ENCODE results near the gene SEPTIN10.
A peak's percentile ranks its signal among the peaks of the same experiment; 100 is the strongest.

SEPTIN10 gene

GRCh38 chr2:109512076-109512475 is 101.7 kb downstream of the SEPTIN10 start:
- Histone ChIP-seq H2BK5ac (ENCODE audit: low read length) (no peak overlapping the region), H3K4me2 (ENCODE audit: insufficient read depth, low read length, poor library complexity, severe bottlenecking) (no peak overlapping the region), H3K14ac (ENCODE audit: low read length) (no peak overlapping the region), H4K8ac (ENCODE audit: low read depth, low read length) (no peak overlapping the region), H2BK12ac (ENCODE audit: low read length) (no peak overlapping the region), H3K27ac (replicated peaks; ENCODE audit: low read length) (no peak overlapping the region), H3K18ac (ENCODE audit: low read length) (no peak overlapping the region), H2BK120ac (ENCODE audit: low read depth, low read length) (no peak overlapping the region), H3K79me1 (ENCODE audit: low read depth, low read length) (peaks cover 4% of the 10 kb centered on the region), H4K91ac (ENCODE audit: low read depth, low read length, poor library complexity) (no peak overlapping the region), H3K27me3 (ENCODE audit: control insufficient read depth in 3 of 3, insufficient read depth in 3 of 3, low read depth in 1 of 3, low read length in 3 of 3) (peaks cover 0 to 29% (median 0%) of the 10 kb centered on the region in 3 experiments), H3K23ac (ENCODE audit: low read depth, low read length, poor library complexity) (no peak overlapping the region), H3K9me3 (replicated peaks in 1 of 2; ENCODE audit: control insufficient read depth in 2 of 2, insufficient read depth in 1 of 2, low read depth in 1 of 2, low read length in 2 of 2) (peaks cover 2 to 5% of the 10 kb centered on the region in 2 donors), H3K4ac (ENCODE audit: low read length) (no peak overlapping the region), H2BK15ac (ENCODE audit: low read length) (no peak overlapping the region), H2AK5ac (ENCODE audit: low read depth, low read length) (peak overlapping the region; percentile 34), H2AFZ (ENCODE audit: low read length) (no peak overlapping the region), H3K4me1 (ENCODE audit: control insufficient read depth in 2 of 2, insufficient read depth in 1 of 2, low read depth in 1 of 2, low read length in 2 of 2) (no peaks in the 10 kb centered on the region), H3K9ac (ENCODE audit: low read depth, low read length, poor library complexity) (no peak overlapping the region), H3K36me3 (replicated peaks in 1 of 2; ENCODE audit: control insufficient read depth in 2 of 2, insufficient read depth in 2 of 2, low read length in 2 of 2) (no peaks in the 10 kb centered on the region), H3K4me3 (ENCODE audit: low read length in 2 of 2) (no peak overlapping the region)
- no CpG with 5 or more reads among the region's 5 CpGs for WGBS, 2 donors (ENCODE audit: extremely low coverage in 2 of 2, insufficient read length in 2 of 2, insufficient replicate concordance in 1 of 2)
- DNase-seq (ENCODE audit: low spot score), result no peak

- H3K9ac ChIP-seq (ENCODE audit: low read depth, low read length, poor library complexity), result peak overlapping the region; percentile 47
- H2AFZ ChIP-seq (ENCODE audit: low read length), result no peak overlapping the region
- H4K8ac ChIP-seq (ENCODE audit: low read depth, low read length), result no peak overlapping the region
- H3K4me2 ChIP-seq (ENCODE audit: insufficient read depth, low read length, poor library complexity, severe bottlenecking), result no peak overlapping the region
- no peak overlapping the region for H2AK5ac ChIP-seq (ENCODE audit: low read depth, low read length)
- no peak overlapping the region for H2BK120ac ChIP-seq (ENCODE audit: low read depth, low read length)
- H2BK15ac ChIP-seq (ENCODE audit: low read length), result no peak overlapping the region
- H3K36me3 ChIP-seq (replicated peaks in 1 of 2; ENCODE audit: control insufficient read depth in 2 of 2, insufficient read depth in 2 of 2, low read length in 2 of 2), result no peaks in the 10 kb centered on the region
- H4K91ac ChIP-seq (ENCODE audit: low read depth, low read length, poor library complexity), result no peak overlapping the region
- H3K79me1 ChIP-seq (ENCODE audit: low read depth, low read length), result peaks cover 4% of the 10 kb centered on the region
- no peak overlapping the region for H2BK12ac ChIP-seq (ENCODE audit: low read length)
- H3K9me3 ChIP-seq (replicated peaks in 1 of 2; ENCODE audit: control insufficient read depth in 2 of 2, insufficient read depth in 1 of 2, low read depth in 1 of 2, low read length in 2 of 2), result peaks cover 2 to 5% of the 10 kb centered on the region in 2 donors
- H2BK5ac ChIP-seq (ENCODE audit: low read length), result no peak overlapping the region
- H3K18ac ChIP-seq (ENCODE audit: low read length), result no peak overlapping the region
- no peak overlapping the region for H3K27ac ChIP-seq (replicated peaks; ENCODE audit: low read length)
- H3K4me1 ChIP-seq (ENCODE audit: control insufficient read depth in 2 of 2, insufficient read depth in 1 of 2, low read depth in 1 of 2, low read length in 2 of 2), result no peaks in the 10 kb centered on the region
- H3K23ac ChIP-seq (ENCODE audit: low read depth, low read length, poor library complexity), result no peak overlapping the region
- H3K4ac ChIP-seq (ENCODE audit: low read length), result no peak overlapping the region
- no CpG with 5 or more reads among the region's 3 CpGs for WGBS, 2 donors (ENCODE audit: extremely low coverage in 2 of 2, insufficient read length in 2 of 2, insufficient replicate concordance in 1 of 2)
- DNase-seq (ENCODE audit: low spot score), result no peak
- peaks cover 0 to 29% (median 0%) of the 10 kb centered on the region in 3 experiments for H3K27me3 ChIP-seq (ENCODE audit: control insufficient read depth in 3 of 3, insufficient read depth in 3 of 3, low read depth in 1 of 3, low read length in 3 of 3)
- no peak overlapping the region for H3K14ac ChIP-seq (ENCODE audit: low read length)
- no peak overlapping the region for H3K4me3 ChIP-seq (ENCODE audit: low read length in 2 of 2)
Observed at GRCh38 chr2:109511168-109511567, 102.6 kb downstream of the SEPTIN10 start.

GRCh38 chr2:109510136-109511028 is 103.4 kb downstream of the SEPTIN10 start:
- Histone ChIP-seq H4K8ac (ENCODE audit: low read depth, low read length) (no peak overlapping the region), H2AFZ (ENCODE audit: low read length) (no peak overlapping the region), H3K36me3 (replicated peaks in 1 of 2; ENCODE audit: control insufficient read depth in 2 of 2, insufficient read depth in 2 of 2, low read length in 2 of 2) (no peaks in the 10 kb centered on the region), H3K9ac (ENCODE audit: low read depth, low read length, poor library complexity) (no peak overlapping the region), H3K4me1 (ENCODE audit: control insufficient read depth in 2 of 2, insufficient read depth in 1 of 2, low read depth in 1 of 2, low read length in 2 of 2) (no peaks in the 10 kb centered on the region), H3K14ac (ENCODE audit: low read length) (no peak overlapping the region), H3K27ac (replicated peaks; ENCODE audit: low read length) (no peak overlapping the region), H3K4ac (ENCODE audit: low read length) (no peak overlapping the region), H3K4me3 (ENCODE audit: low read length in 2 of 2) (no peak overlapping the region), H3K79me1 (ENCODE audit: low read depth, low read length) (peaks cover 4% of the 10 kb centered on the region), H2AK5ac (ENCODE audit: low read depth, low read length) (peak overlapping the region; percentile 76), H3K23ac (ENCODE audit: low read depth, low read length, poor library complexity) (peak overlapping the region; percentile 65), H2BK15ac (ENCODE audit: low read length) (no peak overlapping the region), H3K4me2 (ENCODE audit: insufficient read depth, low read length, poor library complexity, severe bottlenecking) (no peak overlapping the region), H3K27me3 (ENCODE audit: control insufficient read depth in 3 of 3, insufficient read depth in 3 of 3, low read depth in 1 of 3, low read length in 3 of 3) (peaks cover 0 to 22% (median 0%) of the 10 kb centered on the region in 3 experiments), H2BK12ac (ENCODE audit: low read length) (no peak overlapping the region), H3K18ac (ENCODE audit: low read length) (peak overlapping the region; percentile 27), H4K91ac (ENCODE audit: low read depth, low read length, poor library complexity) (no peak overlapping the region), H3K9me3 (replicated peaks in 1 of 2; ENCODE audit: control insufficient read depth in 2 of 2, insufficient read depth in 1 of 2, low read depth in 1 of 2, low read length in 2 of 2) (peaks cover 7 to 10% of the 10 kb centered on the region in 2 donors), H2BK5ac (ENCODE audit: low read length) (no peak overlapping the region), H2BK120ac (ENCODE audit: low read depth, low read length) (no peak overlapping the region)
- no CpG with 5 or more reads among the region's 19 CpGs for WGBS, 2 donors (ENCODE audit: extremely low coverage in 2 of 2, insufficient read length in 2 of 2, insufficient replicate concordance in 1 of 2)
- DNase-seq (ENCODE audit: low spot score), result peak; percentile 70

- H3K27ac ChIP-seq (replicated peaks; ENCODE audit: low read length), result no peak overlapping the region
- no peak overlapping the region for H3K18ac ChIP-seq (ENCODE audit: low read length)
- no peak overlapping the region for H2BK5ac ChIP-seq (ENCODE audit: low read length)
- peaks cover 4% of the 10 kb centered on the region for H3K79me1 ChIP-seq (ENCODE audit: low read depth, low read length)
- H3K4me2 ChIP-seq (ENCODE audit: insufficient read depth, low read length, poor library complexity, severe bottlenecking), result no peak overlapping the region
- no peak overlapping the region for H2BK15ac ChIP-seq (ENCODE audit: low read length)
- H3K9me3 ChIP-seq (replicated peaks in 1 of 2; ENCODE audit: control insufficient read depth in 2 of 2, insufficient read depth in 1 of 2, low read depth in 1 of 2, low read length in 2 of 2), result peaks cover 7 to 13% of the 10 kb centered on the region in 2 donors
- no peak overlapping the region for H2AK5ac ChIP-seq (ENCODE audit: low read depth, low read length)
- no peak overlapping the region for H4K91ac ChIP-seq (ENCODE audit: low read depth, low read length, poor library complexity)
- H3K36me3 ChIP-seq (replicated peaks in 1 of 2; ENCODE audit: control insufficient read depth in 2 of 2, insufficient read depth in 2 of 2, low read length in 2 of 2), result no peaks in the 10 kb centered on the region
- no peaks in the 10 kb centered on the region for H3K4me1 ChIP-seq (ENCODE audit: control insufficient read depth in 2 of 2, insufficient read depth in 1 of 2, low read depth in 1 of 2, low read length in 2 of 2)
- H2AFZ ChIP-seq (ENCODE audit: low read length), result no peak overlapping the region
- no peak overlapping the region for H3K4ac ChIP-seq (ENCODE audit: low read length)
- WGBS, 2 donors (ENCODE audit: extremely low coverage in 2 of 2, insufficient read length in 2 of 2, insufficient replicate concordance in 1 of 2), result no CpG with 5 or more reads among the region's 8 CpGs
- DNase-seq (ENCODE audit: low spot score), result no peak
- no peak overlapping the region for H4K8ac ChIP-seq (ENCODE audit: low read depth, low read length)
- no peak overlapping the region for H3K9ac ChIP-seq (ENCODE audit: low read depth, low read length, poor library complexity)
- no peak overlapping the region for H3K14ac ChIP-seq (ENCODE audit: low read length)
- H3K4me3 ChIP-seq (ENCODE audit: low read length in 2 of 2), result no peak overlapping the region
- H3K23ac ChIP-seq (ENCODE audit: low read depth, low read length, poor library complexity), result no peak overlapping the region
- peaks cover 0 to 13% (median 0%) of the 10 kb centered on the region in 3 experiments for H3K27me3 ChIP-seq (ENCODE audit: control insufficient read depth in 3 of 3, insufficient read depth in 3 of 3, low read depth in 1 of 3, low read length in 3 of 3)
- no peak overlapping the region for H2BK12ac ChIP-seq (ENCODE audit: low read length)
- no peak overlapping the region for H2BK120ac ChIP-seq (ENCODE audit: low read depth, low read length)
Observed at GRCh38 chr2:109508556-109508955, 105.2 kb downstream of the SEPTIN10 start.
